GM10847 (cell line): ENCODE measurements around the gene SMPD3.

Experiments used
- POLR2A ChIP-seq: IDR thresholded peaks from 2 replicates; pipeline ENCODE4 v1.6.1; 2011; ENCODE audit not compliant: insufficient read length; ENCODE audit errors: extremely low read depth

Gene SMPD3

DNA sequence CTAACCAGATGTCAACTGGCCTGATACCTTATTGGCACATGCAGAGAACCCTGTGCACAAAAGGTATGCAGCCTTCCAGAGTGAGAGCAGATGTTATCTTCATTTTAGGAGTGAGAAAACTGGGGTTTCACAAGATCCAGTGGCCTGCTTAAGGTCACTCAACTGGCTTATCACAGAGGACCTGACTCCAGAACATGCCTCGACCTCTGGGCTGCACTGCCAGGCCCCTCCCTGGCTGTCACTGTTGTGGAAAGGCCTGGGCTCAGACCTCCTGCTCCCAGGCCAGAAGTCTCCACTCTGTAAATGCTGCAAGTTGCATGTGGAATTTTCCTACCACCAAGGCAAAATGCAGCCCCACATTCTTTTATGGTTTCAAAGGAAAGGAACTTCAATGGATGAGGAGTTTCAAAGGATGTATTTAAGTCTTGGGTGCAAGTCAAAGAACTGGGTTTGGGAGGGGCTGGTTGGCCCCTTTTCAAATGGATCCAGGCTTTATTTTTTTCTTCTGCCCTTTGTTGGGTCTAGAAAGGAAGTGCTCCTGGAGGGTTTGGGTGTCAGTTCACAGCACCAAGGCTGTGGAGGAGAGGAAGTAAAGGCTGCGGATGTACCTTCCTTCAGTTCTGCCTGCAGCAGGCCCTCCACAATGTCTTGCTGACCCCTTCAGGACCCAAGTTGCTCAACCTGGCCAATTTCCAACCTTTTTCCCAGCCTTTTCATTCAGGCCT, 30.4 kb upstream of the SMPD3 start:
- TF ChIP-seq POLR2A = no peak

DNA sequence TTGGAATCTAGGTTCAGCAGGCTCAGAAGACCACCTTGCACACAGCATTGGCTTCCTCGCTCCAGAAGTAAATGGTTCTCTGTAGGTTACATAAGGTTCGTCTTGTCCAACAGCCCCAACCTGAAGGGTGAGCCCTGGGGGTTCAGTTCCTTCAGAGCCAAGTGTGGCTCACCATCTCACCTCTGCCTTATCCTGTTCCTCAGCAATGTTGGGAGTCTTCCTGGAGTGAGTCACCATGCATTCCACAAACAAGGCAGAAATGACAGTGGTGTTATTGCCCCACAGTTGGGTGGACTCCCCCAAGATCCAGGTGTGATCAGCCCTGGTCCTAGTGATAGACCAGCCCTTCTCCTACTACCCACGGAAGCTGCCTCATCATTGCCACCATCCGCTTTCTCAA, 26.8 kb upstream of the SMPD3 start:
- no peak for TF ChIP-seq POLR2A

DNA sequence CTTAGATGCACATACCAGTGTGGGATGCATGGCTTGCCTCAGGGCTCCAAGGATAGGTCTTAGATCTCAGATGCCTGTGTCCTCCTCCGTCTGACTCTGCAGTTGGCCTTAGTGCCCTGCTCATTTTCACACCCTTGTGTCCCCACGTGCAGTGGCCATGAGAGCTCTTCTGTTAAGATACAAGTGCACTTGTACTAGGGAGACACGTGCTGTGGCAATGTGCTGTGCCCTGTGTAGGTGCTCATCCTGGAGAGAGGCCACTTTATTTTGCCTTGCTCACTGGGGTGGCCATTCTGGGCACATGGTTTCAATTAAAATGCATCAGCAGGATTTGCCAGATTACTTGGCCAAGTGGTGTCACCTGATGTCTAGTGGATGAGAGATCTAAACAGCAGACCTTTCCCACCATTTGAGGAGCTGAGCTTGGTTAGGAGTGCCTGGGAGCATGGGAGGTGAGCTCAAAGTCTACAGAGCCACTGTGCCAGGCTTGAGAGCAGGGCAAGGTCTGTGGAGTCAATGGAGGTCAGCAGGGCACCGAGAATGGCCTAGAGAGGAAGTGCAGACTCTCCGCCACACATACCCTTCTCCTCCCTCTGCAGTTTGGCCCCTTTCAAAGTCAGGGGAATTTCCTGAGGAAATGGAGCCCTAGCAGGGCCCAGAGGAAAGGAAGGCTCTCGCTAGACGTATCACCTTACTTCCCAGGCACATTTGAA, 25.2 kb upstream of the SMPD3 start:
- no peak for TF ChIP-seq POLR2A

DNA sequence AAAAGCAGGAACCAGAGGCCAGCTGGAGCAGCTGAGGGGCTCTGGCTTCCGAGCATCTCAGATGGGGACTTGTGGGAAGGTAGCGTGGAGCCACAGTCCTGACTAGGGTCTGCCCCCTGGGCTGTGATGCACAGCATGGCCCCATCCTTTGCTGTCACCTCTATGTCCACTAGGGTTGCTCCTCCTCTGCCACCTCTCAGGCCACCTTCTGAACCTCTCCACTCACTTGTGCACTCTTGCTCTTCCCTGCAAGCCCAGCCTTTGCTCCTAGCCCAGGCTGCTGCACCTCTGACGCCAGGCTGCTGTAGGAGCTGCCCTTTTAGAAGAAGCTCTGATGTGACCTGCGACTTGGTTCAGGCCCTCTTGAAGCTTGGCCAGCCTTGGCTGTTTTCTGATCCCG, 24.3 kb upstream of the SMPD3 start:
- no peak for TF ChIP-seq POLR2A

DNA sequence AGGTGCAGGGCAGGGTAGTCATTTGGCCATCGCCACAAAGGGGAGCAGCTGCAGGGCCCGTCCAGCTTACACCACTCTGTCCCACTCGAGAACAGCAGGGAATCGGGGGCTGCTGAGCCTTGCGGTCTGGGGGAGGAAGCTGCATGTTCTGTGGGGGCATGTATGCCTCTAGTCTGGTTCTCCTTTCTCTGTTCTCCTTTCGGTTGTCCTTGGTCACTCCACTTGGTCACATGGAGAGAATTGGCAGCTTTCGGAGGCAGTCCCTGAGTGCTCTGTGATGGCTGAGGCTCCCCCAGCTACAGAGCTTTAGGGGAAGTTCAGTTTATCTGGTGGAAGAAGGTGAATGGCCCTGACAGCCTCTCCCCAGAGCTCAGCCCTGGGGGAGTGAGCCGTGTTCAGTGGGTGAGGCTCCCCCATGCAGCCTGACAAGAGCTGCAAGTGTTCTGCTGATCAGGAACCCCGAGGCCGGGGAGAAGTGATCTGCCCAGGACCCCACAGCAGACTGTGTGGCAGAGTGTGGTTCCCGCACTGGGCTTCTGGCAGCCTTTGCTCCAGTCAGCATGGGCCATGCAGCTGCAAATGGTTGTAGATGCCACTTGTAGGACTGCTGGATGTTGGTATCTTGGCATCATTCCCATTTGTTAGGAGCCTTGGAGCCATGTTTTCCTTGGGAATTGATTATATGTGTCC, 22.3 kb upstream of the SMPD3 start:
- TF ChIP-seq POLR2A = peak; percentile 44

DNA sequence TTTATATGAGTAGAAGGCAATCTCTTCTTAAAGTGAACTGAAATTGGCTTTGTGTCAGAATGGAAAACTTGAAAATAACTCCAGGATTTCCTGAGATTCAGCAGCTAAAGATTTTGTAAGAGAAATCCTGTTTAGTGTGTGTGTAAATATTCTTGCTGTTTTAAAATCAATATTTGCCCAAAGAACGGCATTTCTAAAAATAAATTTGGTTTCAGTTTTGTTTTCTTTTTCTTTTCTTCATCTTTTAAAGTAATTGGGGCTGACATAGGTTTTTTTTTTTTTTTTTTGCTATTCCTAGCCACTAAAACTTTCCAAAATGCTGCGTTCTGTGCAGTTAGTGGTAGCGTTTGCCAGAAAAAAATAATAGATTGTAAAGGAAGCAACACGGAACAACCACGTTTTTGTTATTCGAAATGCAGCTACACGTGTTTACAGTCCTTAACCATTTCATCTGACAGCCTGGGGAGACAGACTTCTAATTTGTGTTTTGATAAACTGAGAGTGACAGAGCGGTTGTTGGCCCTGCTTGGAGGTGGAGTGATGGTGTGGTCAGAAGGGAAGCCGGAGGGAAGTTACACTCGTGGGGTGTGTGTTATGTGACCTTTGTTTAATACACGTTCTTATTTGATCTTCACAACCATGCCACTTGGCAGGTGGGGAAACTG, 21.6 kb upstream of the SMPD3 start:
- TF ChIP-seq POLR2A = no peak

DNA sequence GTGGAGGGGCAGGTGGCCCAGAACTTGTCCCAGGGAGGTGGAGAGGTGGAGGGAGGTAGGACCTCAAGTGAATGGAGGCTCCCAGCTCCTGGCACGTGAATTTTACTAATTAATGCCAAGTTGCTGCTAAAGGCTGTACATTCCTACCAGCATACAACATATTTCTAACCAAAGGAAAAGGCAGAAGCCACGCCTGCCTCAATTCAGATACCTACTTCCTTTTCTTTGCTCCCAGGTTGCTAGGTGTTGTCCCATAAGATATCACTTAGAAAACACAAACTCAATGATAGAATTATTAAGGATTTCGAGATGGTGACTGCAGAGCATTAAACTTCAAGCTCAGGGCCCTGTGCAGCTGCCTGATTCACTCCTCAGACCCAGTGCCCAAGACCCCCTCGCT, 20.5 kb upstream of the SMPD3 start:
- no peak for TF ChIP-seq POLR2A

DNA sequence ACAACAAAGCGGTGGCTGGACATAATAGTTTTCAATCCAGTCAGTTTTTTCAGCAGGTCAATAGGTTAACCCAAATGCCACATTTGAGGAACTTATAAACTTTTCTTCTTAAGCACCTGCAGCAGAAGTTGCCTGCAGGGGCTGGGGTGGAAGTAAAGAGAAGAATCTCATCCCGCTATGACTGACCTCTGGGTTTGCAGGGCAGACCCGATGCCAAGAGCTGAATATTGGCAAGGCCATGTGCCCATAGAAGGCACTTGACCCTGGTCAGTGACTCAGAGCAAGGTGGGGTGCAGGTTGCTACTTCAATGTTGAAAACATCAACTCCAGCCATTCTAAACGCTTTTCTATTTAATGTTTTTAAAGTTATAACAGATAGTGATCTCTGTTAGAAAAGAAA, 17.9 kb upstream of the SMPD3 start:
- no peak for TF ChIP-seq POLR2A

DNA sequence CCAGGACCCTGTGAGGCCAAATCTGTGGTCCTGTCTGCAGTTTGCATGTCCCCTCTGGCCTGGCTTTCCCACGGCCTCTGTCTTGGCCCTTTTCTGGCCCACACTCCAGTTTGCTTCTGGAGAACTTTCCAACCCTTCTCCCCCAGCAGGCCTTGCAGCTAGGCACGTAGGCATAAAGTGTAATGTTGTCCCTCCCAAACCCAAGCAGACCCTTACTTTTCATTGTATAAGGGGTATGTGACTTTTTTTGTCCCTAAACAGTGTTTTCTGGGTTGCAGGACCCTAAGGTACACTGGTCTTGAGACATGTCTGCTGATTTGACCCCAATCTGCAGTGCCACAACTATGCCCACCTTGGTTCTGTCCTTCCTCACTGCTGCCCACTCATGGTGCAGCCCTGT, 15.6 kb upstream of the SMPD3 start:
- no peak for TF ChIP-seq POLR2A

DNA sequence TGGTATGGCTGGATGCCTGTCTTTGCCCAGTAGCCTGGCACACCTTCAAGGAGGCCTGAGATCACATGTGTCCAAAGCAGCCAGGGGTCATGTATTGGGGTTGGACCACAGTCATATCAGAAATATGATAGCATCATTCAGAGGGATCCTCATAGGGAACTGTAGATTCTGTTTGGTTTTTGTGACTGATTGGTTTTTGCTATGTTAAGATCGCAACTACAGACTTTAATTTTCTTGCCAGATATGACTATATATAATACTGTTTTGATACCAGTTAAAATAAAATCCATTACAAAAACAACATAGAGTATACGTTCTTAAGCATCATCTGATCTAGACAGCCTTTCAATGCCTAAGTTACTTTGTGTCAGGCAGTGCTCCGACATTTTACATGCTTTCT, 11.8 kb upstream of the SMPD3 start:
- no peak for TF ChIP-seq POLR2A

DNA sequence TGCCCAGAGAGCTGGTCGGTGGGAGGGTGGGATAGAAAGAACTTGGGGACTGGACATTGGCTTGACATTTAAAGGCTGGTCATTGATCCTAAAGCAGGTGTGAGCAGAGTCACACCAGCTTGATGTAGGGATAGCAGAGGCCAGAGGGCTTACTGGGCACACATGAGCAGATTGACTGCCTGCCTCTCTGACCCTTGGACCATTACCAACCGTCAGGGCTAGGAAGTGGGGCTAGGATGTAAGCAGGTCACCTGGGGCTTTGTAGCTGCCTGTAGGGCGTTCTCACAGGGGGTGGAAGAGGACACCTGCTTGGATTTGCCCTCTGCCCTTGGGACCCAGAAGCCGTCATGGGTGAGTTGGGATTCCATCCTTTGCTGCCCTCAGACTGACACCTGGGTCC, 11.1 kb upstream of the SMPD3 start:
- TF ChIP-seq POLR2A = no peak

DNA sequence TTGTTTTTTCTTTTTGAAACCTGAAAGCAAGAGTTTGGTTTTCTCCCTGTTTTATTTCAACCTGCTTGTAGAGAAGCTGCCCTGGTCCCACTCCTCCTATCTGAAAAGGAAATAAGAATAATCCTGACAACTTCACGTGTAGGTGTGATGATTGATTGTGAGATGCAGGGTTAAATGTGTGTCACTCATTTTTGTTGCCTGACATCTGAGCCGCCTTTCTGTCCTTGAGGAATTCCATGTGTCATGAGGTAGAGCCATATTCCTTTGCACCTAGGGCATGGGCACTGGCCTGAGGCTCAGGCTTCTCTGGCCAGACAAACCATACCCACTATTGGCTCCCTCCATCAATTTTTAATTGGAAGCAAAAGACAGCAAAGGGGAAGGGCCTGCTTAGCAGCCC, 10.2 kb upstream of the SMPD3 start:
- no peak for TF ChIP-seq POLR2A

DNA sequence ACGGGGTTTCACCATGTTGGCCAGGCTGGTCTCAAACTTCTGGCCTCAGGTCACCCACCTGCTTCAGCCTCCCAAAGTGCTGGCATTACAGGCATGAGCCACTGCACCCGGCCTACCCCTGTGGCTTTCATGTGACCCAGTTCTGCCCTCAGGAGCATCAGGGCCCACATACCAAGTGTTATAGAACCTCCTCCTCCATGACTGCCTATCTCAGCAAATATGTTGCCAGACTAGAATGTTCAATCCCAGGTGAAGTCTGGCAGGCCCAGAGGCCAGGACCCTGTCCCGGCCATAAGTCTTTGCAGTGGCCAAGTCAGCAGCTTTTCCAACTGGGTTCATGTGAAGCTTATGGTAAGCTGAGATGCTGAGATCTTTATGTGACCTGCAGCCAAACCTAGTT, 9.8 kb upstream of the SMPD3 start:
- TF ChIP-seq POLR2A = no peak

DNA sequence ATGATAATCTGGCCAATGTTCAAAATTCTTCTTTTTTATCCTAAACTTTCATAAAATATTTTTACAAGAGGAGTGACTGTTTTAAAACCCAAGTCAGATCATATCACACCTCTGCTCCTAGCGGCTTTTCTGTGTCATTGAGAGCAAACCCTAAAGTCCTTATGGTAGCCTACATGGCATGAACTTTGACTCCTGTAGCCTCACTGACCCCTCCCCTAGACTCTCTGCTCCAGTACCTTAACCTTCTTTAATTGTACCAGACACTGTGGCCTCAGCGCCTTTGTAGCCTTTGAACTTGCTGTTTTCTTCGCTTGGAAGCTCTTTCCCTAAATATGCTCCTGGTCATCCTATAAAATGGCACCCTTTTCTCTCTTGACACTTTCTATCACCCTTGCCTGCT, 7.3 kb upstream of the SMPD3 start:
- TF ChIP-seq POLR2A = no peak

DNA sequence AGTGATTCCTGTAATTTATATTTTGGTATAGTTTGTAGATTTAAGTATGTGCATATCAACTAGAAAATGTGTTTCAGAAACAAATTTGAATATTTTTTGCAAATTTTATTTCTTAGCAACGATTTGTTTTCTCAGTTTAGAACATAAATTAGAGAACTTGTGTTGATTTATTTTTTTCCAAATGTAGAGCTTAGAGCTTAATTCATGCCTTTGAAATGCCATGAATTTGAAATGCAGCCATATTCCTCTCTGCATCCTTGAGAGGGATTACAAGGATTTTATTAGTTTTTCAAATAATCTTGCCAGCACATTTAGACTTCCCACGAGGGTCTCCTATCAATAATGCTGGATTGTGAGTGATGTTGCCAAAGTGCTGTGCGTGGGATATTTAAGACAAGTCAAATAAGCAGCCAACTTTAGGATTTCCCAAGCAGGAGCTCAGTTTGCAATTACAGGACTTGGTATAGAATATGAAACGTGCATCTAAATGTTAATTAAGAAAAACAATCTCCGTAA, 6.7 kb upstream of the SMPD3 start:
- TF ChIP-seq POLR2A = no peak

DNA sequence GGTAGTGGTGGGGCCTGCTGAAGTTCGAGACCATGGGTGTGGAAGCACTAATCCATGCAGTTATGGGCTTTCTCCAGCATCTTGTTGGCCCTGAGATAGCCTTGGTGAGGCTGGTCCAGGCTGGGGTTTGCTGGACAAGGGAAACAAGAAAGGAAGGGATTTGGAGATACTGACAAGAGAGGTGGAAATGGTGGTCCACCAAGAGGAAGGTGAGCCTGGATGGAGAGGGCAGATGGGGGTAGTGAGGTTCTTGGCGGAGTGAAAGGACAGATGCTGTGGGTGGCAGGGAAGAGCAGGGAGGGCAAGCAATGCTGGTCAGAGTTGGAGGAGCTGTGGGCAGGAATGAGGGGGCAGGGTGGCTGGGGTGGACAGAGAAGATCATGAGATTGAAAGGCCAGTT, 5.5 kb upstream of the SMPD3 start:
- TF ChIP-seq POLR2A = no peak
